Activated gamma-delta T cell treated with anti-CD3 and anti-CD28 coated beads, Interleukin-2, amount 50 U/mL, for 16 hours (primary cell): ENCODE measurements around the gene AGAP2.
"Not testable (repeated sequence)": the region's sequence is repeated elsewhere in the genome, so short reads cannot be mapped to it uniquely, and the experiment has no call there.

Source experiments
- DNase-seq: peaks from one replicate; pipeline ENCODE4 v3.0.0-alpha.2; 2020; ENCODE audit warnings: low read depth

AGAP2 gene

GRCh38 chr12:57738661-57739237, at the start of gene AGAP2:
AGAP2 (minus strand) TSS chr12:57738742; CDS start chr12:57738246, 496 bp downstream.
- no peak for DNase-seq

GRCh38 chr12:57783861-57784260, 45.3 kb upstream of the AGAP2 start:
- DNase-seq: no peak

GRCh38 chr12:57783466-57783801, 44.9 kb upstream of the AGAP2 start:
- DNase-seq: no peak

- peak; percentile 98 for DNase-seq
Observed at GRCh38 chr12:57782608-57783465, 44.3 kb upstream of the AGAP2 start, which contains the start of gene TSFM. TSFM (plus strand) TSS chr12:57782787; CDS start chr12:57782802, 15 bp downstream.

- no peak for DNase-seq
Observed at GRCh38 chr12:57782243-57782607, 43.7 kb upstream of the AGAP2 start.

GRCh38 chr12:57781801-57782200, 43.3 kb upstream of the AGAP2 start:
- DNase-seq: no peak

- no peak for DNase-seq
Observed at GRCh38 chr12:57781244-57781643, 42.7 kb upstream of the AGAP2 start.

GRCh38 chr12:57780284-57780897, 41.8 kb upstream of the AGAP2 start:
- DNase-seq: no peak

- DNase-seq: no peak
Observed at GRCh38 chr12:57779736-57780135, 41.2 kb upstream of the AGAP2 start.

- no peak for DNase-seq
Observed at GRCh38 chr12:57777911-57778310, 39.4 kb upstream of the AGAP2 start.

GRCh38 chr12:57777367-57777766, 38.8 kb upstream of the AGAP2 start:
- DNase-seq: no peak

- DNase-seq: no peak
Observed at GRCh38 chr12:57776247-57776587, 37.7 kb upstream of the AGAP2 start.

- DNase-seq: no peak
Observed at GRCh38 chr12:57775563-57776246, 37.2 kb upstream of the AGAP2 start.

- no peak for DNase-seq
Observed at GRCh38 chr12:57775044-57775443, 36.5 kb upstream of the AGAP2 start.

- not testable (repeated sequence) for DNase-seq
Observed at GRCh38 chr12:57774634-57775033, 36.1 kb upstream of the AGAP2 start.

- DNase-seq: no peak
Observed at GRCh38 chr12:57772429-57773322, 34.1 kb upstream of the AGAP2 start, which contains the start of gene EEF1AKMT3. EEF1AKMT3 (plus strand) TSS chr12:57772614; CDS start chr12:57772725, 111 bp downstream.

GRCh38 chr12:57771873-57772428, 33.4 kb upstream of the AGAP2 start, which contains the start of gene METTL1:
METTL1 (minus strand) TSS chr12:57772105; CDS start chr12:57772083, 22 bp downstream.
- DNase-seq: peak; percentile 85

GRCh38 chr12:57771236-57771872, 32.8 kb upstream of the AGAP2 start:
- DNase-seq: peak; percentile 76

- no peak for DNase-seq
Observed at GRCh38 chr12:57770734-57771133, 32.2 kb upstream of the AGAP2 start.

GRCh38 chr12:57769594-57769993, 31.1 kb upstream of the AGAP2 start:
- no peak for DNase-seq

GRCh38 chr12:57767876-57768275, 29.3 kb upstream of the AGAP2 start:
- DNase-seq: no peak
